ENCODE data around the gene RYR3. TPM values are rescaled to one million over a fixed set of nuclear protein-coding genes. Genes with fewer than 3 reads are reported as not detected.

RYR3 gene
- 54.3 TPM for polyA plus RNA-seq (ENCODE audit: insufficient read length)

DNA sequence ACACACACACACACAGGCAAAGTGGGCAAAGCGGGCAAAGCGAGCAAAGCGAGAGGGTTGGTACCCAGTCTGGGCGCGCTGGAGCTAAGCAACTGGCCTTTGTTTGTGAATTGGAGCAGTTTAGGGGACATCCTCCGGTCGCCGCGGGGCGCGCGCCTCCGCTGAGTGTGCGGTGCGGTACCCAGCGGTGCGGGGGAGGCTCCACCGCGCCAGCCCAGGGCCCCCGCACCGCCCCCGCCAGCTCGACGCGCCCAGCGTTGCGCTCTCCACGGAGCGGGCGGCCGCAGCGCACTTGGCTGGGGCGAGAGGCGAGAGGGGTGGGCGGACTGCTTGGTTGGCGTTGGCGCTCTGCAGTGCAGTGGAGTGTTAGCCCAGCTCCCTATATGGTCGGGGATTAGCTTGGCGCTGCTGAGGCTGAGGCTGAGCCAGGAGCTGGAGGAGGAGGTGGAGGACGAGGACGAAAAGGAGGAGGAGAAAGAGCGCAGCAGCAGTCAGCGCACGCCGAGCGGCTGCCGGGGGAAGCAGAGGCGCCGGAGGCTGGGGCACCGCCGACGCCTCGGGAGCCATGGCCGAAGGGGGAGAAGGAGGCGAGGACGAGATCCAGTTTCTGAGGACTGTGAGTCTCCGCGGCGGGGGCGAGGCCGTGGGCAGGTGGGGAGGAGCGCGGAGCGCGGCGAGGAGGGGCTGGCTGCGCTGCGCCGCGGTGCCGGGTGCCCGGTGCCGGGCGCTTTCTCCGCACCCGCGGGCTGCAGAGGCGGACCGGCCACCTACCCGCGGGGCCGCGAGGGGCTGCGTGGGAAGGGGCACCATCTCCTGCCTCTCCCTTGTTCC is at the start of gene RYR3:
TSS of gene RYR3 (plus strand) at position 487 of the 831 bp plus-strand sequence. CDS start at position 566, 79 bp downstream.
- no peak for DNase-seq (ENCODE audit: low read depth)

DNA sequence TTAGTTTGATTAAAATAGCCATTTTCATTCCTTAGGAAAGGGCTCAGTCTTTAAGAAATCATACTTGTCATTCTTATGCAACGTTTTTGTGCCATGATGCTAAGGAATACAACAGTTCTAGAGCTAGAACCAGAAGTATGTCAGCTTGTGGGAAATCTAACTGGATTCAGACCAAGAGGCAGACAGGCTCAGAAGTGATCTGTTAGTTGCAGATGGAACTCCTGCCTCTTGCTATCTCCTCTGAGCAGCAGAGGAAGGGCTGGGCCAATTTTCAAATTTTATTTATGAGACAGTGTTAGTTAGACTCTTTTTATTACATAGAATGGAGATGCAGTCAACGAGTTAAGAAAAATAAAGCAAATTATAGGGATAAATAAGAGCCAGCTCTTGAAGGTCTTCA is 48.5 kb upstream of the RYR3 start:
- DNase-seq (ENCODE audit: low read depth): no peak

DNA sequence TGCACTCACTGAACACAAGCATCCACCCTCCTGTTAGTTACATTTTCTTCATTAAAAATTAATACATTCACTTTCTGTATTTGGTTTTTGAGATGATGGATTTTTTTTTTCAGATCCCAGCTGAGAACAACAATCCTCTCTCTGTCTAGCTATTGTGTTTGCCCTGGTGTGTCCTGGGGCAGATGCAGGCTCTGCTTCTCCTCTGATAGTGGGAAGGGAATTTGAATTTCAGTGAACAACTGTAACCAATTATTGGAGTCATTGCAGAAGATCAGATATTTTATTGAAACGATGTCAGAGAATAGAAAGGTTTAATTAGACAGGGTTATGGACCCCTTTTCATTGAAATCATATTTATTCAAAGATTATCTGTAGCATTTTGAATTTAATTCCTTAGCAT is 33.1 kb upstream of the RYR3 start:
- DNase-seq (ENCODE audit: low read depth): no peak

DNA sequence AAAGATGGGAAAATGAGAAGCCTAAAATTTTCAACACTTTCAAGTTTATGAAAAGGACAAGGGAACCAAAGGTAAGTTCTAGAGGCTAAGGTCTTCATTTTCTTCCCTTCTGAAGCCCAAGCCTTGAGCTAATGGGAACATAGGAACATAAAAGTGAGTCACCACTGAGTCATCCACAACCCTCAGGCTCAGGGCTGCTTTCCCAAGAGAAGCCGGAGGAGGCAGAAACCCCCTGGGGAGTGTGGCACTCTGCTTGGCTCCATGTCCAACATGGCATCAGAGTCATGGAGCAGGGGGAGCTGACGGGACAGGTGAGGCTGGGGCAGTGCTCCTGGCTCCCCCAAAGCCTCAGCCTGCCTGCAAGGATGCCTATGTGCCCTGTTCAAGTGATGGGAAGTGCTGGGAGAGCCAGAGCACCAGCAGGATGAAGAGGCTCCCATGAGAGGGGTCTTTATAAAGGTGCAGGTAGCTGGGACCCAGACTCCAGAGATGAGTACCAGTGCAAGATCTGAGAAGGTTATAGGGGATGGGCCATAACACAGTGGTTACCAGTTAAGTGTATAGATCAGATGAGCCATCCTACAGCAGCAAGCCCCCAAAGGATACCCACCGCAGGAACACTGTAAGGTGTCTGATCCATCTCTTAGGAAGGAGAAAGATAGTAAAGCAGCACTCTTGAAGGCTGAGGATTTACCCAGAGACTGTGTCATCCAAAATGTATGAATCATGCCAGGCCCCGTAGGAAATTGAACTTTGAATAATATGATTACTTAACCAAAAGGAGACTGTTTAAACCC is 31.8 kb upstream of the RYR3 start:
- DNase-seq (ENCODE audit: low read depth): no peak

DNA sequence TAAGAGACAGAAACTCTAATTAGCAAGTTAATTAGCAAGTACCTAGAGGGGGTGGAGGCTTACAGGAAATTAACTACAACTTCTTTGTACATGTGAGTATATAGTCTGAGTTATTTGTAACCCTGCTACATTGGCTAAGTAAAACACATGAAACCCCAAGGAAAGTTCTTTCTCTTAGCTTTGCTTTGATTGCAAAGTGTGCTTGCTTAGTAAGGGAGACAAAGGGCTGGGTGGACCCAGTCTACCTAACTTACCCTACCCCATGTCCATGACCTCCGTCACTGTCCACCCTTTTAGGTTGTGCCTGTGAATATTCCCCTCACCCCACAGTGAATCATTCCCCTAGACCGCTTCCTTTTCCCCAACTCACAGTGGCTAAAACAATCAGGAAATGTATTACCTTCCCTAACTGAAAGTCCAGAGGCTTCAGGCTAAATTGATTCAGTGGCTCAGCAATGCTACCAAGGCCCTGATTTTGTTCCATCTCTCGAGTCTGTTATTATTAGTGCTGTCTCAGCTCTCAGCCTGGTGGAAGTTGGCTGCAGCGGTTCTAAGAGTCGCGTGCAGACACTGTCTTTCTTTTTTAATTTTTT is 31.1 kb upstream of the RYR3 start:
- DNase-seq (ENCODE audit: low read depth): no peak

DNA sequence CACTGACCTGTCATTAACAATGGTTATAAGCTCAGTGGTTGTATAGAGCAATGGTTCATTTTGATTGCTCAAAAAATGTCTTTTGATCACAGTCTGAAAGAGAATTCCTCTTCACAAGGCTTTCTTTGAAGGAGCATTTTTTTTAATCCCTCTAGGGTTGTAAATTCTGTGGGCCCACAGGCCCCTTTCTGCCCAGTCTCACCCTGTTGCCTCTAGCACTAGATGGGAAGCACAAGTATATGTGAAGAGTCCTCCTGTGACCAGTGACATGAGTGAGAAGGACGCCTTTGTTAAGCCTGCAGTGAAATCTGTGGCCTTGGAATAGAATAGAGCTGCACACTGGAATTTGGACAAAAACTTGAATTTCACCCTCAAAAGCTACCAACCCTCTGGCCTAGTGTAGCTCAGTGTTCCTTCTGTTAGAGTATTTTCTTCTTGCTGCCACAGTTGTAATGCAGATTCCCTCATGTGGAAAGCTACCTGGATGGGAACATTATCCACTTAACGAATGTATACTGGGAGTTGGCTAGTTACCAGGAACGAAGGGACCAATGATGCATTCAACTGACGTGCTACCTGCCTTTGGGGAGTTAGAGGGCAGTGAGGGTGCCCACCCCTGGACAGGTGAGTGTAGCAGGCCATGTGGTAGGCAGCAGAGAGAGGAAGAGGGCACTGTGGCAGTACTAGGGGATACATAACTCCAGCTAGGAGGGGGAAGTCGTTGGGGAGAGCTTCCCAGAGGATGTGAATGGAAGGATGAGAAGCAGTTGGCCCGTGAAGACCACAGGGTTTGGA is 28.3 kb upstream of the RYR3 start:
- no peak for DNase-seq (ENCODE audit: low read depth)

DNA sequence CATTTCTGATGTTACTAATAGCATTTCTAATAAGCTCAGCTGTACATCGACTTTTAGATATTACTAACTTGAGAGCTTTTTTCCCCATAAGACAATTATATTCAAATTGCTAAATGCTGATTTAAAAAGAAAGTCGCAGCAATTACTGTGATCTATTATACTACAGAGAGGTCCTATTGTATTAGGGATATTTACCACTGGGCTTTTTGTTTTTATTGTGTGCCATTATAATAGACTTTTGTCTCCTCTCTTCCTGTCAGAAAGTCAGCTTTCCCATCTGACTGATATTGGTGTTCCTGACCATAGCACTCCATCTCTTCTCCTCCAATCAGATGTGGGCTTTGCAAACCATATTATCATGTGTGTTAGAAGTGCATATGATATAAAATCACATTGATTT is 27.2 kb upstream of the RYR3 start:
- DNase-seq (ENCODE audit: low read depth): no peak

DNA sequence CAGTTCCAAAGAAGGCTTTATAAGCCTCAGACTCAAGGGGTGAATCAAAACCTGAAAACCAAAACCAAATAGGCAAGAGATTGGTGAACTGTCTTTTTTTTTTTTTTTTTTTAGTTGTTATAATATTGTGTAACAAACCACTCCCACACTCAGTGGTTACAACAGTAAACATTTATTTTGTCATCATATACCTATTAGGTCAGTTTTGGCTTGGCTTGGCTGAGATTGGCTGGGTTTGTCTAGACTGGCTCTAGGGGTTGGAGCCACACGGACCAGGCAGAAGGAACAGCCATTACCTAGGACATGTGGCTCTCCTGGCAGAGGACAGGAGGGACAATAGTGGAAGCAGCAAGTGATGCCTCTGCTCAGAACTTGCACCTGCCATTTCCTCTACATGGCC is 26.4 kb upstream of the RYR3 start:
- DNase-seq (ENCODE audit: low read depth): no peak

DNA sequence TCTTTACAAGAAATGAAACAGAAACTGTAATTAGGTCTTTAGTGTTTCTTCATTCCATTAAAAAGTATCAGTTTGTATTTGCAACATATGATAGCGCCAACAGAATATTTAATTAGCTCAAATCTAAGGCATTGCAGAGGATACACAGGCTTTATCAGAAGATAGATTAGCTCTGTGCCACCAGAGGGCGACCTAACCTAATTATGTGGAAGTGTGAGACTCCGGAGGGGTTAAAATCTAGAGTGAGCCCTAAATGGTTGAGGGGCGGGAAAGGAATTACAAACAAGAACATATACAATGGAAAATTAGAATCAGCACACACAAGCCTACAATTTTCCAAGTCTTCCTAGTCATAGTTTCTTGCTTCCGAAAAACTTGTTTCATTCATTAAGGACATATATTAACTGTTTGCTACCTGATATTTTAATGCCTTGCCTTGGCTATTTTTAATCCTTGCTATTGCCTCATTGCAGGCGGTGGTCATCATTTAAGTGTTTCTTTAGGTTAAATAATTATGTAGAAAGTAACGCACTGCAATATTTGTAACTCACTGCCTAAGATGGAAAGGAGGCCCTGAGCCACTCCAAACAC is 18.0 kb upstream of the RYR3 start:
- peak; percentile 17 for DNase-seq (ENCODE audit: low read depth)

DNA sequence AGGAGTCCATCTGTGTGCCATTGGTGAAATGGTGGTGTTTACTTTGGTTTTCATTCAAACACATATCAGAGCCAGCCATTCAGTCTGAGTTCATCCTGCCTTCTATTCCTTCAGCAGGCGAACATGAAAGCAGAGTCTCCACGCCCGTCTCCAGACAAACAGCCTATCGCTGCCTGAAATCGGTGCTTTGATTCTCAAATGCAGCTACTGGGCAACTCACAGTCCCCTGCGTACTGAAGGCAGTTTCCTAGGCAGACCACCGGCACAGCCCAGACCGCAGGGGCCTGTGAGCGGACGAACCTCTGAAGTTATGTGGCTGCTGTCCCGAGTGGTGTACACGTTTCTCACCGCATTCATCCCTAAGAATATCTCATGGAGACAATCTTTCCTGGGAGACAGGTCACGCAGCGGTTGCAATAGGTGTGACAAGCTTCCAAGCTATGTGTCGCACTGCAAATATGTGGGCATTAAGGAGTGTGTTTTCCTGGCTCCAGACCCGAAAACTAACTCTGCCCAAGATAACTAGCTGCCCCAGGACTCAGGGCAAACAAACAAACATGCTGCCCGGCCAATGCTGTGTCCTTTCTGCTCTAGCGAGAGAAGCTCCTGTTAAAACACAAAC is 16.9 kb upstream of the RYR3 start:
- DNase-seq (ENCODE audit: low read depth): no peak

DNA sequence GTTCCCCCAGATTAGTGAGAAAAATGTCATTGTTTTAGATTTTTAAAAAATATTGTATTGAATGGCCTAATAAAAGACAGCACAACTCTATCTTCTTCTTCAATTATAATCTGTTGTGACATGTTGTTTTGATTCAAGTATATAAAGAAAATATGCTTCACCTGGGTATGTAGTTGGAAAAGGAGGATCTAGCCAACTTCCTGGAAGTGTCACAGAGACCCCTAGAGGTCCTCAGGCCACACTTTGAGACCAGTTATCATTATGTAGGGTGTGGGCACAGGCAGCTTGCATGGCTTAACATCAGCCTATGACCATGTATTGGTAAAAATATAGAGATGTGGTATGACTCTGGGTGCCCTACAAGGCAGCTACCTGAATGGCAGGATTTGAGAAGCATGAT is 14.7 kb upstream of the RYR3 start:
- no peak for DNase-seq (ENCODE audit: low read depth)

DNA sequence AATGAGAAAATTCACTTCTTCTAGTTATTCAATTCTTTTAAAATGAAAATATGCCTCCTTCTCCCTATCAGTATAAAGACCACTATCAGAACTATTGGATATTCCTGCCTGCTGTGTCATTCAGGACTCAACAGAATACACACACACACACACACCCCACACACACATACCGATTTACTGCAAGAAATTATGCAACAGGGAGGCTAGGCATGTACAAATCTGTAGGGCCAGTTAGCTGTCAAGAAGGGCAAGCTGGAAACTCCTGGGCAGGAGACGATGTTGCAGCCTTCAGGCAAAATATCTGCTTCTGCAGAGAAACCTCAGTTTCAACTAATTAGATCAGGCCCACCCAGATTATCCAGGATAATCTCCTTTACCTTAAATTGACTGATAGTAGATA is 13.9 kb upstream of the RYR3 start:
- DNase-seq (ENCODE audit: low read depth): no peak

DNA sequence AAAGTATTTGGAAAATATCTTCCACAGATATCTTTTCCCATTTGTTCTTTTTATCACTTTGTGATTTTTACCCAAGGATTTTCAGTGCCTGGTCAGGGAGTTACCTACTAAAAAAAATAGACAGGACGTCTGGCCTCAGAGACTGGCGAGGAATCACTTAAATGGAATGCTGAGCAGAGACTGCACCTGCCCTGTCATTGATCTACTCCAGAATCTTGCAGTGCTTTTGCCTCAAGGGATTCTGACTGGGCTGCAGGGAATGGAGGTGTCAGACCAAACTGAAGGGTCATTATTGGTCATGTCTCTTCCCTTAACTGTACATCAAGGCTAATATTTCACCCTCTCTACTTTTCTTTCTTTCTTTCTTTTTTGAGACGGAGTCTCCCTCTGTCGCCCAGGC is 12.1 kb upstream of the RYR3 start:
- DNase-seq (ENCODE audit: low read depth): no peak

DNA sequence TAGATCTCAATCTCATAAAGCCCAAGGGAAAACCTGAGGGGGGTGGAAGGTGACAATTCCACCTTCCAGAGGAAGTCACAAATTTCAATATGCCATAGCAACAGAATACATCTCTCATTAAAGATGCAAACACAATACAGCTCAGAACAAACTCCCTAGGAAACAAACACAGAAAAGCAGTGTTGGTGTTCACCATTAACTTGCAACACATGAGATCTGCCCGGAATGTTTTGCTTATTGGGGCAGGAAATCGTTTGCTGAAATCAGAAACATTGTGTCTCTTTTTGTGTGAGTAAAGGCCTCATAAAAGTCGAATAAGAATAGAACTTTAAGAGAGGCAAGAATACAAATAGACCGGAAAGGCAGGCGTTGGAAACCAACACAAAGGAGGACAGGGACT is 5.8 kb upstream of the RYR3 start:
- no peak for DNase-seq (ENCODE audit: low read depth)

DNA sequence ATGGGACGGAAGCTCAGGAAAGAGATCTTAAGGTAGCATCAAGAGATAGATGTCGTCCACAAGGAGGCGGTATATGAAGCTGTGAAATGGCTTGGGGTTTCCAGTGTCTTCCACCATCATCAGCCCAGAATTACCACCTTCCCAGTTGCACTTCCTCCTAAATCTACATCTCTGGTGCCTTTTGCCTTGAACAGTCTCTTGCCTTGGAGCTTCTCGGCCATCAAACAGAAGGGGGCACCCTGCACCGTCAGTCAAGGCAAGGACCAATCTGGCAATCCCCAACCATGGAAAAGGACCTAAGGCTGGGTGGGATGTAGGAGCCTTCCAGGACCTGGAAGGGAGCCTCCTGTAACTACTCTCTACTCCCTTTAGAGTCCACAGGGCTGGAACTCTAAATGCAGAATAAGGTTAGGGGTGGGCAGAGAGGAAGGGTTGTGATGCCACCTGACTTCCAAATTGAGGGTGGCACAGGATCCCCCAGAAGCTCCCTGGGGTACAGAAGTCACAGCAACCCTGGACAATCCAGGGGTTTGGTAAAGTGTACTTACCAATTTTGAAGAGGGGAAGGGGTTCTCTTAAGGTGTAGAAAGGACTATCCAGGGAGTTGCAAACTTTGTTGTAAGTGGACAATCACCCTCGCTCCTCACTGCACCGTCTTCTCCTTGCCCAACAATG is 1.0 kb upstream of the RYR3 start:
- DNase-seq (ENCODE audit: low read depth): no peak

DNA sequence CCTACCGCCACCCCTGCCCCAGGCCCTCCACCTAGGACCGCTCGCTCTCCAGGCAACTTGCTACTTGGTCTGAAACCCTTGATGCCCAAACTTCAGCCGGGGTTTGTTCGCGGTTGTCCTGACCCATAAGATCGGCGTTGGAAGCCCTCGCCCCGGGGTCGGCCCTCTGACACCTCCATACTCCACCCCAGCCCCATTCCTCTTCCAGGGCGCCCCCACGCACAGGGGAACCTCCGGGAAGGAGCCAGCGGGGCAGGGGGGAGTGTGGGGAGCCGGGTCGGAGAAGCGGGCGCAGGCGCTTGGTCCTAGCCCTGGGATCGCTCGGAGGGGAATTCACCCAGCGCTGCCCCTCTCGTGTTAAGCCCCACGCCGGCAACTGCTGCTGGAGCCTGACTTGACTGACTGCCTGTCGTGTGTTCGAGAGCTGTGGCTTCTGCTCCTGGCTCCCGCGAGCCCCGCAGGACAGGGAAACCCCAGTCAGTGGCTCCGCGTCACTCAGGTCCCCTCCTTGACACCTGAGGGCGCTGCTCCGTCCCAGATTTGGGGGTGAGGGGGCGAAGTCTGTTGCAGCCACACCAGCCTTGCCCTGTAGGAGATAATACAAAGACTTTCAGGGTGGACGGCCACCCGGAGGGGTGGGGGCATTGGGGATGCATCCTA is 675 bp downstream of the RYR3 start:
- DNase-seq (ENCODE audit: low read depth): no peak

DNA sequence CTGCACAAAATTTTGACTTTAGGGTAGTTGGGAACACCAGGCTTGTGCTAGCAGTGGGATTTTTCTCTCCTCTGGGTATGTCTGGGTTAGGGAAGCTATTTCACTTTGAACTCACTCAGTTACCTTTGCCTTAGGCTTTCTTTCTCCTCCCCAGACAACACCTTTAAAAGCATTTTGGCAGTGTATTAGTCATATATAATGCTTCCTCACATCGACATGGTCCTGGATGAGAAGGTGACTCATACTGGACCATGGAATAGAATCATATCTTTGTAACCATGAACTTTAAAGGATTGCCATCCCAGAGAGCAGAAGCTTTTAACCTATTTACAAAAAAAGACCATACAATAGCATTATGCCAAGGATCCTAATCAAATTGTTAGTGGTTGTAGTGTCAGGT is 2.7 kb downstream of the RYR3 start:
- DNase-seq (ENCODE audit: low read depth): no peak

DNA sequence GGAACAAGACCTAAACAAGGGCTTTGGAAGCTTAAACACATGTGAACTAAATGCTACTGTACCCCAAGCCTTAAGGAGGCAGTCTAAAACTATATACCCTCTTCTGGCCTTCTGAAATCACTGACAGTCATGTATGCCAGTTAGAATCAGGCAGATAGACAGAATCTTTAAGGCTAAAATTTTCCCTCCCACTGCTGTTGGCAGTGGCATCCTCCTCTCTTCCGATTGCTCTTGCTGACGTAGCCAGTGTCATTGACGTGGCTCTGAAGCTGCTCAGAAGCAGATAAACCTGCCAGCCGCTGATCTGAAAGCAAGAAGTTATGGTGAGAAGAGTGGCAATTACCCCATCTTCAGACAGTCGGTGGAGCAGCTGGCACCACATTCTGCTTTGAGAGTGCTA is 3.3 kb downstream of the RYR3 start:
- no peak for DNase-seq (ENCODE audit: low read depth)

DNA sequence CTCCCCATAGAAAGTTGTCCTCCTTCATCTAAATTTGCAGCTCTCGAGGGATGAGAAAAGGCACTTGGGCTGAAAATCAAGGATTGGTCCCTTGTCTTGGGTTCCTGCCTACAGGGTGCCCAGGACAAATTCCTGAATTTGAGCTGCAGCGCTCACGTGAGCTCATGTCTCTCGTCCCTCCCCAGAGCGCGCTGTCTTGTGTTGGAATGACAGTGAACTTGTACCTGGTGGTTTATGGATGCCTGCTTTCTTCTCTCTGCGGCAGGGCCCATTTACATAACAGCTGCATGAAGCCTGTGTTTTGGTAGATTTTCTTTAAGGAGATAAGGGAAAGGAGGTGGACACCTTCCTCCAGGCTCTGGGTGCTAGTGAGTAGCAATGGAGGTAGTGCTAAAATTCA is 4.3 kb downstream of the RYR3 start:
- no peak for DNase-seq (ENCODE audit: low read depth)

DNA sequence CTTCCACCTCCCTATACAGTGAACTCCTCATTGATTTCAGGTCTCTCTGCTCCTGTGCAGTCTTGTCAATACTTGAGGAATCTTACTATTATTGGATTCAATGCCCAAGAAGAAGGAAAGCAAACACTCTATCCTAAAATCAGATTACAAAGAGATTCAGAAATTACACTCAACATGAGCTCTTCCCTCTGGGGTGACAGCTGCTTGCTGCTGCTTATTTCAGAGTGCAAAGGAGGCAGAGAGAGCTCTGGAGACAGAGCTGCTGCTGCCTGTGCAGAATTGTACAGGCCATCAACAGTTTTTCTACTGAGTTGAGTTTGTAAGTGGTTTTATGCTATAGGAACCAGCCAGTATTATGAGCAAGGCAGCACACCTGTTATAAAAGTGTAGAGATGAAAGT is 7.1 kb downstream of the RYR3 start:
- no peak for DNase-seq (ENCODE audit: low read depth)
